ENCODE results near the gene ZAR1L.

ZAR1L gene

DNA sequence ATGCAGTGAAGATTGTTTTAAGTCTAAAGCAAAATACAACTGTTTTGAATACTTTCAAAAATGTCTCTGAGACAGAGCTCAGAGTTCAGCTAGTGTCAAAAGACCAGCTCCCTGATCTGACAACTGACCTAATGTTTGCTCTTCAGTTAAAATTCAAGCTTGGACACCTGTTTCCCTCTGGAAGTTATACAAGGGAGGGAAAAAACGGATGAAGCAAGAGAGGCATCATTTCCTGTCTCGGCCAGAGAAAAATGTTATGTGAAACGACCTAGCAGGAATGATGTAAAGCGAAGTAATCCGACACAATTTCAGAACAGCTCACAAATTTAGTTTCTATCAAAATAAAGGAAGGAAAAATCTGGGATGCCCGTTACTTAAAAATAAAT is 59.4 kb downstream of the ZAR1L start:
- no peak for DNase-seq (ENCODE audit: low read depth, low spot score)

DNA sequence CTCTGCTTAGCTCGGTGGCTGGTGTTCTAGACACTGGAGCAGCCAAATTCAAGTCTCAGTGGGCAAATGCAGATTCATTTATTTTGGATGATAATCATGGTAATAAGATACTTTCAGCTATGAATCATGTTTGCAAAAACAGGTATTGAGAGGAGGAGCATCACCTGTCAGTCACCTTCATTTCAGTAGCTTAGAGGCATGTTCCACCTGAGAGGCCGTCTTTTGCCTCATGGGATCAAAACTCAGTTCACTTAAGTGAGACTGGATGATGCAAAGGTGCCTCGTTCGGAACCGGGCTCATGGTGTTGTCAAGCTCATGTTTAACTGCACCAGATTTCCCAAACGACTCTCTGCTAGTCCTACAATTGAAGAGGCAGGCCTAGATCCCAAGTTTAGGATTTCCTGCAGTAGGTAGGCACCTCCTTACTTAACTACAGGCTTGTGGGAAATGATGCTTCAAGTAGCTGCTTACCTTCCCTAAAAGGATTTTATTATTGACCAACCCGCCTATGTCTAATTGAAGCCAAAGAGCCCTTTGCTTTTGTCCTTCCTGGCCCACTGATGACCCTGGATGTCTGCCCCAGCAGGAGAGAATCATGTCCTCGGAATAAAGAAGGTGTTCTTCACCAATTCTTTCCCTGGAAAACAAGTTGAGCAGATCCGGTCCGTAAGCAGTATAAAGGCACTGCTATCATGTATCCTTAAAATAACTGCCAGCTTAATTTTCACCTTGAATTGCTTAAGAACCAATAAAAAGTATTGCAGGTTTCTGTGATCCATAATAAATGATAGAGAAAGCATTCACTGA is 60.0 kb downstream of the ZAR1L start:
- no peak for DNase-seq (ENCODE audit: low read depth, low spot score)

- no peak for DNase-seq (ENCODE audit: low read depth, low spot score)
These were observed 60.7 kb downstream of the ZAR1L start for GRCh38 chr13:32254416-32254815.

DNA sequence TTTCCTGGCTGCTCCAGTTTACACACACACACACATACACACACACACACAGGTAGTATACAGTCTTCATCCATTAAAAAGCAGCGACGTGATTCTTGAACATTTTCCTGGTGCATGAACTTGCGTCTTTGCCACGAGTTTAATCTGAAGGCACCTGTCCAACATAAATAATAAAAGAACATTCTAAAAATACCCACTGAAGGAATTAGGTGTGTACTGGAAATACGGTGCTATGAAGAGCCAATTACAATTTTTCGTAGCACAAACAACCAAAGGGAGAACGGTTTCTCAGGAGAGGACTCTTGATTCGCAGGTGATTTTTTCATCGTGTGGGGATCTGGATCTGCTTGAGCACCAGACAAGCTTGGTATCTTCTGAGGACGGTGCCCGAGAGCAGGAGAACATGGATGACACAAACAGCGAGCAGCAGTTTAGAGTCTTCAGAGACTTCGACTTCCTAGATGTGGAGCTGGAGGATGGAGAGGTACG is 61.2 kb downstream of the ZAR1L start:
- no peak for DNase-seq (ENCODE audit: low read depth, low spot score)
